Naive thymus-derived CD4-positive, alpha-beta T cell (primary cell): ENCODE data around the gene POLE4. TPM values are rescaled to one million over a fixed set of nuclear protein-coding genes. Genes with fewer than 3 reads are reported as not detected.

ENCODE experiments used
- ATAC-seq: fragments of 150-1000 bp; cut with Tn5 transposase; 2 replicates; pipeline ENCODE4 v1.10.0; 2021; ENCODE audit warnings: mild to moderate bottlenecking, moderate library complexity
- CTCF ChIA-PET: fragments of 350-600 bp; sonication (Branson Sonifier 250); formaldehyde crosslinking; loops from one replicate; lab custom pipeline; 2021; ENCODE audit warnings: antibody characterized with exemption; lab: Charles Lee
- POLR2A ChIA-PET: fragments of 350-600 bp; sonication (Branson Sonifier 250); formaldehyde crosslinking; loops from one replicate; lab custom pipeline; 2021; ENCODE audit warnings: antibody characterized with exemption, inconsistent platforms; lab: Charles Lee
- DNase-seq, 9 donors: peaks; one replicate each; pipeline versions ENCODE4 v3.0.0 to v3.0.0-alpha.2; 2020 to 2022; ENCODE audit warnings: mixed read lengths in 1 of 9
- H3K27ac ChIP-seq: one replicate; pipeline ENCODE4 v1.7.0; 2013; ENCODE audit warnings: mild to moderate bottlenecking, low read depth, low read length, moderate library complexity
- H3K27me3 ChIP-seq, 2 donors: one replicate each; pipeline ENCODE4 v1.7.0; 2013; ENCODE audit warnings: low read length in 2 of 2, mild to moderate bottlenecking in 2 of 2, moderate library complexity in 2 of 2; ENCODE audit not compliant: control insufficient read depth in 2 of 2, insufficient read depth in 2 of 2
- H3K36me3 ChIP-seq, 3 experiments: 1 replicate in 2 of 3; 2 replicates in 1 of 3; pipeline ENCODE4 v1.7.0; 2013; ENCODE audit warnings: low read length in 3 of 3, mild to moderate bottlenecking in 3 of 3, moderate library complexity in 1 of 3; ENCODE audit not compliant: insufficient read depth in 3 of 3, control insufficient read depth in 2 of 3
- H3K4me1 ChIP-seq, 2 donors: one replicate each; pipeline ENCODE4 v1.7.0; 2013; ENCODE audit warnings: low read length in 2 of 2, mild to moderate bottlenecking in 2 of 2, moderate library complexity in 1 of 2; ENCODE audit not compliant: control insufficient read depth in 2 of 2, insufficient read depth in 2 of 2
- H3K4me3 ChIP-seq: 2 replicates; pipeline ENCODE4 v1.7.0; 2013; ENCODE audit warnings: mild to moderate bottlenecking, low read length
- H3K9me3 ChIP-seq, 3 experiments: 1 replicate in 2 of 3; 2 replicates in 1 of 3; pipeline ENCODE4 v1.7.0; 2013; ENCODE audit warnings: low read length in 3 of 3; ENCODE audit not compliant: control insufficient read depth in 2 of 3
- H3K27ac Mint-ChIP-seq, 9 donors: one replicate each; pipeline ENCODE4 v1.8.0; 2020 to 2022; ENCODE audit warnings: mixed read lengths in 9 of 9, mild to moderate bottlenecking in 8 of 9, moderate library complexity in 5 of 9, inconsistent platforms in 2 of 9
- H3K27me3 Mint-ChIP-seq, 5 donors: one replicate each; pipeline ENCODE4 v1.8.0; 2021 to 2022; ENCODE audit warnings: mixed read lengths in 5 of 5, mild to moderate bottlenecking in 1 of 5
- H3K36me3 Mint-ChIP-seq, 5 donors: one replicate each; pipeline ENCODE4 v1.8.0; 2020 to 2022; ENCODE audit warnings: mixed read lengths in 5 of 5, mild to moderate bottlenecking in 3 of 5, inconsistent platforms in 1 of 5
- H3K4me1 Mint-ChIP-seq, 7 donors: one replicate each; pipeline ENCODE4 v1.8.0; 2020 to 2022; ENCODE audit warnings: mixed read lengths in 7 of 7, mild to moderate bottlenecking in 3 of 7, inconsistent platforms in 1 of 7
- H3K4me3 Mint-ChIP-seq, 10 donors: one replicate each; pipeline ENCODE4 v1.8.0; 2020 to 2022; ENCODE audit warnings: mild to moderate bottlenecking in 10 of 10, mixed read lengths in 10 of 10, moderate library complexity in 6 of 10, inconsistent platforms in 2 of 10
- H3K9me3 Mint-ChIP-seq, 11 donors: one replicate each; pipeline ENCODE4 v1.8.0; 2020 to 2022; ENCODE audit warnings: mixed read lengths in 11 of 11, mild to moderate bottlenecking in 4 of 11, inconsistent platforms in 1 of 11, moderate library complexity in 1 of 11
- intact Hi-C, 2 donors: fragments of 100-400 bp; cut with micrococcal nuclease; formaldehyde crosslinking; loops; one replicate each; pipeline ENCODE4 v1.15.1; 2023
- polyA plus RNA-seq, 2 donors: library from polyadenylated mRNA; unstranded; fragments of 300-500 nt; fragmentation: Illumina TruSeq; gene quantifications; one replicate each; pipeline ENCODE4 v1.2.3, GENCODE V29; 2021
- total RNA-seq, 6 experiments: library from RNA in 5 of 6; stranded (reverse) in 5 of 6; gene quantifications; 1 replicate in 5 of 6; 2 replicates in 1 of 6; pipeline ENCODE4 v1.2.3 and lab custom pipeline; 2021 to 2026

POLE4 gene
- total and polyA plus RNA-seq, 7 experiments from 2014 or later = 37.8 to 153 (median 44.5) TPM

DNA sequence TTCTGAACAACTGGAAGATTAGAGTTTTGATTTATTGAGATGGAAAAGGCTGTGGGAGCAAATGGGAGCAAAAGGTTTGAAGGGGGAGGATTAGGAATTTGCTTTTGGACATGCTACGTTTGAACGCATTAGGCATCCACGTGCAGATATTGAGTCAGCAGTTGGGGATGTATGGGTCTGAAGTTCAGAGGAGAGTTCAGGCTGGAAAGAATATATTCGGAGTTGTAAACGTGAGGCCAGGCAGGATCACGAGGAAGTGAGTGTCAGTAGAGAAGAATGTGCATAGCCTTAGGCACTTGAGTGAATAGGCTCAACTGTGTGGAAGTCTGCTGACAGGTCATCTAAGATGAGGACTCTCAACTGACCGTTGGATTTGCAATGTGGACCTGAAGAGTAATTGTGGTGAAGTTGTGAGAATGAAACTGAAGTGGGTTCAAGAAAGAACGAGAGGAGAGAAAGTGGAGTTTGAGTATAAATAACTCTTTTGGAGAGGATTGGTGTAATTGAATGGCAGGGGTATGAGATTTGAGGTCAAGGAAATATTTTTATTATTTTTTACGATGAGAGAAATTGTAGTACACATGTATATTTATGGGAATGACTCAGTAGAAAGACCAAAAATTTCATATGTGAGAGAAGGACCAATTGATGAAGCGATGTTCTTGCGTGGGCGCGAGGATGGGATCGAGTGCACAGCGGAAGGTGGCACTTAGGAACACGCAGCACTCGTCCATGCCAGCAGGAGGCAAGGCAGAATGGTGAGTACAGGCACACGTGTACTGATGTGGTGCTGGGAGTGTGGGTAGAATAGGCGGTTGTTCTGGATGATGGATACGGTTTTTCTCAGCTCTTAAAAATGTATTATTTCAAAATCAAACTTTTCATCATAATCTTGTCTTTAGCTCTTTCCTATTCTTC lies 40.5 kb upstream of the POLE4 start:
- peaks cover 15 to 45% (median 28%) of the 10 kb centered on the region in 5 donors for H3K27me3 Mint-ChIP-seq
- peaks cover 0 to 22% (median 9%) of the 10 kb centered on the region in 7 donors for H3K4me1 Mint-ChIP-seq

DNA sequence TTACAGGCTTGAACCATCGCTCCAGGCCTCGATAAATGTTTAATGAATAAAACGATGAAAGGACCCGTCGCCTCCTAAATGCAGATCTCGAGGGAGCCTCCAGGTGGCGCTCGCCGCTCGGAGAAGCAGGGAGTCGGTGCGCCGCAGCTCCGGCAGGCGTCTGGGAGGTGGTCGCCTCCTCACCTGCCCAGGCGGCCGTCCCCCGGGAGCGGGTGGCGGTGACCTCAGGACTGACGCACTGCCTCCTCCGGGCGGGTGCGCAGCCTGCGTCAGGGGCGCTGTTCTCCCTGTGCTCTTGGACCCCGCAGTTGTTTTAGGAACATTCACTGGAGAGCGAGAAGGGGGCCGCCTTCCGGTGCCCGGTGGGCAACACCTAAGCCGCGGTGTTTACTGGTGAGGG lies 38.6 kb upstream of the POLE4 start:
- Mint-ChIP-seq H3K36me3 (no peaks in the 10 kb centered on the region), H3K27me3 (peaks cover 5 to 27% (median 17%) of the 10 kb centered on the region in 5 donors), H3K9me3 (no peaks in the 10 kb centered on the region), H3K4me3 (peak overlapping the region in 6 of 10 donors; percentile 21 to 77 (median 52)), H3K27ac (peak overlapping the region in 1 of 9 donors; percentile 55), H3K4me1 (peaks cover 0 to 17% (median 10%) of the 10 kb centered on the region in 7 donors)
- H3K4me1 ChIP-seq = peaks cover 0 to 9% of the 10 kb centered on the region in 2 donors
- no peaks in the 10 kb centered on the region for H3K36me3 ChIP-seq
- intact Hi-C loops = loop anchor here (1.0 to 5.0 kb wide), 8 partner anchors 37 to 708 kb away; partner anchors contain the start of gene POLE4 (in 1 of the 2)
- DNase-seq (peak; percentile 37 to 79 (median 73)), ATAC-seq (peak; percentile 77)
- ChIA-PET CTCF (interaction anchor here (1.3 to 2.1 kb wide), 4 partner anchors 146 to 708 kb away, joined by 4 to 14 read pairs (median 6); no protein-coding TSS in a partner anchor), POLR2A (interaction anchor here (0.6 to 0.7 kb wide), 3 partner anchors 25 to 254 kb away, joined by 3 to 6 read pairs (median 5); no protein-coding TSS in a partner anchor)
- H3K27ac ChIP-seq = no peak overlapping the region
- no peak overlapping the region for H3K4me3 ChIP-seq
- H3K27me3 ChIP-seq = no peaks in the 10 kb centered on the region
- H3K9me3 ChIP-seq = no peaks in the 10 kb centered on the region

More for the DNA sequence above, 40.5 kb upstream of the POLE4 start:
- no peak overlapping the region for H3K4me3 ChIP-seq
- no peaks in the 10 kb centered on the region for H3K27me3 ChIP-seq
- Mint-ChIP-seq H3K27ac (peak overlapping the region in 1 of 9 donors; percentile 13), H3K9me3 (no peaks in the 10 kb centered on the region), H3K36me3 (no peaks in the 10 kb centered on the region), H3K4me3 (peak overlapping the region in 1 of 10 donors; percentile 11)
- no peak for ATAC-seq
- CTCF ChIA-PET = interaction anchor here (1.9 to 2.1 kb wide), 2 partner anchors 148 to 488 kb away, joined by 6 to 14 read pairs; no protein-coding TSS in a partner anchor
- H3K9me3 ChIP-seq = no peaks in the 10 kb centered on the region
- peaks cover 0 to 9% of the 10 kb centered on the region in 2 donors for H3K4me1 ChIP-seq
- POLR2A ChIA-PET = no interaction called here
- no peak overlapping the region for H3K27ac ChIP-seq
- no peak for DNase-seq
- intact Hi-C loops = loop anchor here in 1 of 2 donors (2.0 kb wide), 1 partner anchor 325 kb away; no protein-coding TSS in a partner anchor
- no peaks in the 10 kb centered on the region for H3K36me3 ChIP-seq

DNA sequence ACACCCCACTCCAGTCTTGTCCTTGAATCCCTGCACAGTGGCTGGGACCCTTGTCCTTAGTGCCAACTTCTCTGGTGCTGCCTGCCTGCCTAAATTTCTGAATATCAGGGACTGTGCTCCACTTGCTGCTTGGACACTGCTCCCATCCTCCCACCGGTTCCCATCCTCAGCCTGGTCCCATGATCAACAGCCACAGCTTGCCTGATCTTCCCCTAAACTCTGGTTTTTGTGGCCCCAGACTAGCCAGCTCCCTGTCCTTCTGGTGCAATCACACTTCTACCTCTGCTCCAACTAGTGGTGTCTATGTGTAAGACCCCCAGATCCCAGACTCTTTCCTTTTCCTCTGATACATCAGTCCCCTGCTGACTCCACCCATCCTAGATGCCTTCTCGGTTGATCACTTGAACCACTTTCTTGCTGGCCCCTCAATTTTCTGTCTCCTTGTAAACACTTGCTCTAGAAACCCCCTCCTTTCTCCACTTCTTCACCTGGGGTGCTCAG lies 37.2 kb upstream of the POLE4 start:
- Histone ChIP-seq H3K36me3 (no peaks in the 10 kb centered on the region), H3K4me3 (no peak overlapping the region), H3K27ac (no peak overlapping the region), H3K4me1 (peaks cover 0 to 9% of the 10 kb centered on the region in 2 donors), H3K9me3 (no peaks in the 10 kb centered on the region), H3K27me3 (no peaks in the 10 kb centered on the region)
- Mint-ChIP-seq H3K4me3 (peak overlapping the region in 1 of 10 donors; percentile 15), H3K9me3 (no peaks in the 10 kb centered on the region), H3K27me3 (peaks cover 5 to 16% (median 14%) of the 10 kb centered on the region in 5 donors), H3K4me1 (peaks cover 0 to 12% (median 7%) of the 10 kb centered on the region in 7 donors), H3K27ac (peak overlapping the region in 1 of 9 donors; percentile 38), H3K36me3 (no peaks in the 10 kb centered on the region)
- ATAC-seq (no peak), DNase-seq (no peak)
- CTCF ChIA-PET = no interaction called here
- POLR2A ChIA-PET = no interaction called here
- intact Hi-C loops = loop anchor here (5.0 kb wide), 2 partner anchors 36 to 706 kb away; partner anchors contain the start of gene POLE4 (in 1 of the 2)

DNA sequence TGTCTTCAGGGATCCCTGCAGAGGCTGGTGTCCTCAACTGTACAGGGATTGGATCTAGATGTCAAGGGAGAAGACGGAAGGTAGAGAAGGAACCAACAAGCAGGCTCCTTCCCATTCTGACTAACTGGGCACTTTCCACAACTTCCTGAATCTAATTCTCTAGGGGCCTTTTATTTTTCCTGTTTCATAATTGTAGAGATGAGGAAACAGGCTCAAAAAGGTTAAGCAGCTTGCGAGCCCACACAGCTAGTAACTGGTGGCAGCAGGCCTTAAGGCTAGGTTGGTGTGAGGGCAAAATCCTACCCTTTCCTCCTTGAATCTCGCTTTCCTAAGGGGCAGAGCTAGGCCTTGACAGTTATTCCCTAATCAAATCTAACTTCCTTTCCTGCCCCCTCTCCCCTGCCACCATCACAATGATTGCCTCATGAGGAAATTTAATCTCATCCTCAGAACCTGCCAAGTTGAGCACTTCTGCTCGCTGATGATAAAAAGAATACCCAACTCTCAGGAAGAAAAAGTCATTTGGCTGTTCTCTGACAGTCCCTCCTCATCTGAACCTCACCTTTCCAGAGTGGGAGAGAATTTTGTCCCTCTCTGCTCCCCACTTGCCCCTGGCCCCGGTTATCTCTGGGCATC lies 35.7 kb upstream of the POLE4 start:
- Histone ChIP-seq H3K27ac (no peak overlapping the region), H3K9me3 (no peaks in the 10 kb centered on the region), H3K36me3 (no peaks in the 10 kb centered on the region), H3K4me3 (no peak overlapping the region), H3K27me3 (no peaks in the 10 kb centered on the region), H3K4me1 (peaks cover 0 to 9% of the 10 kb centered on the region in 2 donors)
- peaks cover 0 to 10% (median 7%) of the 10 kb centered on the region in 7 donors for H3K4me1 Mint-ChIP-seq
- DNase-seq = no peak
- ChIA-PET POLR2A (no interaction called here), CTCF (interaction anchor here (0.7 kb wide), 1 partner anchor 510 kb away, joined by 3 read pairs; no protein-coding TSS in a partner anchor)
- H3K9me3 Mint-ChIP-seq = no peaks in the 10 kb centered on the region
- H3K27me3 Mint-ChIP-seq = peaks cover 4 to 11% (median 6%) of the 10 kb centered on the region in 5 donors
- no peak overlapping the region for H3K4me3 Mint-ChIP-seq
- ATAC-seq = peak; percentile 40
- peaks cover 0 to 4% (median 3%) of the 10 kb centered on the region in 5 donors for H3K36me3 Mint-ChIP-seq
- H3K27ac Mint-ChIP-seq = peak overlapping the region in 1 of 9 donors; percentile 45
- intact Hi-C loops = loop anchor here (5.0 kb wide), 2 partner anchors 35 to 705 kb away; partner anchors contain the start of gene POLE4 (in 1 of the 2)

DNA sequence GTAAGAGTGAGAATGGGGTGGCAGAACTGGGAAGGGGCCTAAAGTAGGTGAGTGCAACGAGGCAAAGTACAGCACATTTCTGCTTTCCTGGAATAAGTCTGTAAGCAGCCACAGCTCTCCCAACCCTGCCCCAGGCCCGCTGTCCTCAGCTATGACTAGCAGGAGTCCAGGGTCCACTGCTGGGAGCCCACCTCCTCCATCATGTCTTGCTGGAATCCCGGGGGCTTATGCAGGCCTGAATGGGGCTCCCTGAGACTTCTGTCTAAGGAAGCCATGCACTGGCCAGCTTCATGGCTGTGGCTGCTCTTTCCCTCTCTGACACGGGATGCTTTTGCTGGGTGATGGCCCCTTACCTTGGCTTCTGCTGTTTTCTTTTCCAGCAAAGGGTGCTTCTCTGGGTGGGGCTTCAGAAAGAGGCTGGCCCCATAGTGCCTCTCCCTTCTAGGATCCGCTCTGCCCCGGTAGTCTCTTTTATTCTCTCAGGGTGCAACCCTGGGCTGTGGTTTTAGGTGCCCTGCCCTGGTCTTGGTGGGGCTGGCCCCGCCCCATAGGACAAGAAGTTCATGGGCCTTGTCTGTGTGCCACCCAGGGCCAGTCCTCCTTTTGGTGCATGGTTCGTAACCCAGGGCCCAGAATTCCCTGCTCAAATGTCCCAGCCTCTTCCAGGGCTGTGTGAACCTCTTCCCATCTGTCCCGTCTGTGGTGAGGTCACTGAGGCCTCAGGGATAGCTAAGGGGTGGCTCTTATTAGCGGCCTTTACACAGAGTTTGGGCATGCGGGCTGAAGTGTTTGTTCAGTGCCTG lies 33.8 kb upstream of the POLE4 start:
- H3K9me3 Mint-ChIP-seq = peaks cover 0 to 7% (median 0%) of the 10 kb centered on the region in 11 donors
- no peak overlapping the region for H3K4me3 ChIP-seq
- peaks cover 0 to 12% (median 8%) of the 10 kb centered on the region in 5 donors for H3K36me3 Mint-ChIP-seq
- H3K27me3 ChIP-seq = no peaks in the 10 kb centered on the region
- H3K27ac Mint-ChIP-seq = no peak overlapping the region
- peaks cover 0 to 12% (median 0%) of the 10 kb centered on the region in 5 donors for H3K27me3 Mint-ChIP-seq
- intact Hi-C loops = loop anchor here (5.0 kb wide), 2 partner anchors 33 to 703 kb away; partner anchors contain the start of gene POLE4 (in 1 of the 2)
- peaks cover 0 to 5% of the 10 kb centered on the region in 2 donors for H3K4me1 ChIP-seq
- H3K4me1 Mint-ChIP-seq = peaks cover 0 to 7% (median 4%) of the 10 kb centered on the region in 7 donors
- no peaks in the 10 kb centered on the region for H3K36me3 ChIP-seq
- H3K27ac ChIP-seq = no peak overlapping the region
- ATAC-seq (no peak), DNase-seq (no peak)
- ChIA-PET CTCF (no interaction called here), POLR2A (no interaction called here)
- no peak overlapping the region for H3K4me3 Mint-ChIP-seq
- no peaks in the 10 kb centered on the region for H3K9me3 ChIP-seq
